Spleen (tissue), 13 donors: ENCODE results near the gene ZNF792. TPM values are rescaled to one million over a fixed set of nuclear protein-coding genes. Genes with fewer than 3 reads are reported as not detected.
A peak's percentile ranks its signal among the peaks of the same experiment; 100 is the strongest.

Experiments
- DNase-seq: peaks from one replicate; pipeline ENCODE4 v3.0.0-alpha.2; 2020
- H3K27ac ChIP-seq, 8 donors: fragments of 200-600 bp; sonication (generic) in 7 of 8; 1 replicate in 4 of 8; 2 replicates in 4 of 8; pipeline versions ENCODE4 v1.5.0 to v1.8.0; 2016 to 2021; ENCODE audit warnings: inconsistent platforms in 4 of 8, mild to moderate bottlenecking in 4 of 8, moderate library complexity in 1 of 8
- H3K27me3 ChIP-seq, 7 donors: fragments of 200-600 bp; sonication (generic) in 6 of 7; replicated peaks in 1 of 7; 1 replicate in 4 of 7; 2 replicates in 3 of 7; pipeline versions ENCODE4 v1.5.0 to v1.8.0; 2016 to 2021; ENCODE audit warnings: inconsistent platforms in 3 of 7, mild to moderate bottlenecking in 1 of 7
- H3K36me3 ChIP-seq, 6 donors: fragments of 200-600 bp; sonication (generic) in 5 of 6; 1 replicate in 4 of 6; 2 replicates in 2 of 6; pipeline versions ENCODE4 v1.5.0 to v1.8.0; 2016 to 2021; ENCODE audit warnings: inconsistent platforms in 2 of 6
- H3K4me1 ChIP-seq, 6 donors: fragments of 200-600 bp; sonication (generic) in 5 of 6; 1 replicate in 3 of 6; 2 replicates in 3 of 6; pipeline versions ENCODE4 v1.5.0 to v1.8.0; 2016 to 2021; ENCODE audit warnings: inconsistent platforms in 3 of 6
- H3K4me3 ChIP-seq, 8 donors: fragments of 200-600 bp; sonication (generic) in 7 of 8; 1 replicate in 4 of 8; 2 replicates in 4 of 8; pipeline versions ENCODE4 v1.5.0 to v1.8.0; 2016 to 2021; ENCODE audit warnings: inconsistent platforms in 4 of 8, mild to moderate bottlenecking in 4 of 8, moderate library complexity in 2 of 8
- H3K9me3 ChIP-seq, 8 donors: fragments of 200-600 bp; sonication (generic) in 7 of 8; 1 replicate in 4 of 8; 2 replicates in 4 of 8; pipeline versions ENCODE4 v1.5.0 to v1.8.0; 2016 to 2021; ENCODE audit warnings: inconsistent platforms in 4 of 8
- CTCF ChIP-seq, 11 experiments: fragments of 200-600 bp in 7 of 11; fragments of 450-650 bp in 4 of 11; sonication (generic) in 4 of 11; IDR thresholded peaks in 8 of 11; conservative IDR thresholded peaks in 3 of 11; 1 replicate in 7 of 11; 2 replicates in 4 of 11; pipeline versions ENCODE4 v1.4.0 to v1.8.0; 2016 to 2021; ENCODE audit warnings: antibody characterized with exemption in 11 of 11, inconsistent platforms in 4 of 11, mild to moderate bottlenecking in 1 of 11
- POLR2A ChIP-seq, 3 donors: fragments of 450-650 bp; IDR thresholded peaks; one replicate each; pipeline ENCODE4 v1.5.1; 2017; ENCODE audit warnings: antibody characterized with exemption in 3 of 3, mild to moderate bottlenecking in 1 of 3
- POLR2AphosphoS5 ChIP-seq, 3 donors: sonication (generic); formaldehyde crosslinking; IDR thresholded peaks; one replicate each; pipeline ENCODE4 v1.5.1; 2017; ENCODE audit warnings: antibody characterized with exemption in 3 of 3
- WGBS, 5 donors: extraction: QIAGEN DNeasy Blood & Tissue Kit in 3 of 5; methylation state at CpG; one replicate each; pipeline versions ENCODE4 v1.1.5 to v1.1.7; 2013 to 2018; 5-methylcytosine and 5-hydroxymethylcytosine counted together
- intact Hi-C: fragments of 100-400 bp; cut with DNase I; formaldehyde crosslinking; loops from one replicate; pipeline ENCODE4 v1.15.0; 2023; ENCODE audit warnings: low total_unique reads
- long read RNA-seq, 2 donors: transcript quantifications; one replicate each; lab custom pipeline, GENCODE V29; 2026
- polyA plus RNA-seq, 3 donors: library from polyadenylated mRNA; stranded (reverse); fragments of 200-250 nt; gene quantifications; one replicate each; pipeline ENCODE4 v1.2.1, GENCODE V29; 2013
- total RNA-seq, 7 donors: library from RNA; depleted of rRNA in 3 of 7; stranded (reverse); fragments of >200 nt in 3 of 7; fragmentation: NEBNext Ultra II Directional in 4 of 7; extraction: Animal tissue kit (Norgen Biotek cat#: 25700) in 4 of 7; gene quantifications; one replicate each; pipeline versions ENCODE4 v1.1.0 to v1.2.1, GENCODE V29; 2016 to 2021
- donor health status: healthy with polysubstance abuse.
- donor health status: DM: no; HTN: no; CAD: no; lungs with moderate emphysema.
- donor health status: DM: no; HTN: no; CAD: no.
- donor health status: Bipolar disorder and iron deficiency.
- donor health status: healthy.
- donor health status: DM: no; HTN: no; CAD: no.
- donor health status: DM: yes; HTN: yes; CAD: no.

The ZNF792 gene
- total RNA-seq = 10 to 100 TPM; 10.4 to 22.9 (median 16.6) TPM
- 1 to 10 TPM; 1.5 to 3.0 (median 1.6) TPM for polyA plus RNA-seq
- long read RNA-seq, donor 1, partial matches to known transcripts = 0 of 5 reads
- long read RNA-seq, donor 1, other reads (novel, unspliced or antisense) = 0 of 5 reads
- long read RNA-seq, donor 2, partial matches to known transcripts = 0 of 2 reads
- long read RNA-seq, donor 2, other reads (novel, unspliced or antisense) = 0 of 2 reads

- Histone ChIP-seq H3K4me1 (peaks cover 8 to 34% (median 23%) of the 10 kb centered on the region in 6 donors), H3K27me3 (no peaks in the 10 kb centered on the region), H3K9me3 (peaks cover 16 to 66% (median 51%) of the 10 kb centered on the region in 8 donors), H3K36me3 (peaks cover 14 to 33% (median 25%) of the 10 kb centered on the region in 6 donors), H3K4me3 (peak within 1 kb of the TSS; percentile 82 to 99 (median 94)), H3K27ac (peak within 1 kb of the TSS; percentile 64 to 89 (median 84))
- TF ChIP-seq POLR2A (IDR thresholded peaks at IDR 0.05) (no peak), POLR2AphosphoS5 (IDR thresholded peaks at IDR 0.05) (peak; percentile 81 to 87 (median 83)), CTCF (IDR thresholded peaks at IDR 0.05 in 8 of 11, conservative IDR thresholded peaks at IDR 0.05 in 3 of 11) (no peak)
- intact Hi-C loops = no loop called here
- peak; percentile 90 for DNase-seq
- 0 to 3% (median 0%) methylated on average over 8 to 78 of the region's 78 CpGs for WGBS, 5 donors
Measured at GRCh38 chr19:34963573-34964406, at the start of gene ZNF792. Gene ZNF792 (minus strand): TSS chr19:34964229. CDS start chr19:34963662, 567 bp downstream.

GRCh38 chr19:35013041-35013819 lies 49.2 kb upstream of the ZNF792 start:
- intact Hi-C loops = loop anchor here (2.0 kb wide), 1 partner anchor 40 kb away; no protein-coding TSS in a partner anchor
- H3K27ac ChIP-seq = peak overlapping the region; percentile 42 to 99 (median 76)
- no peaks in the 10 kb centered on the region for H3K9me3 ChIP-seq
- peak; percentile 94 for DNase-seq
- H3K4me3 ChIP-seq = peak overlapping the region in 1 of 8 donors; percentile 46
- H3K4me1 ChIP-seq = peaks cover 28 to 100% (median 78%) of the 10 kb centered on the region in 6 donors
- WGBS, 5 donors = 54 to 64% (median 57%) methylated on average over 32 of the region's 32 CpGs
- H3K36me3 ChIP-seq = peaks cover 3 to 94% (median 67%) of the 10 kb centered on the region in 6 donors
- H3K27me3 ChIP-seq = no peaks in the 10 kb centered on the region
- TF ChIP-seq CTCF (IDR thresholded peaks at IDR 0.05 in 8 of 11, conservative IDR thresholded peaks at IDR 0.05 in 3 of 11) = peak; percentile 97 to 99 (median 99)
- TF ChIP-seq POLR2AphosphoS5 (IDR thresholded peaks at IDR 0.05) = peak; percentile 71 to 86 (median 73)
- TF ChIP-seq POLR2A (IDR thresholded peaks at IDR 0.05) = no peak

- 75 to 85% (median 80%) methylated on average over 9 to 18 of the region's 18 CpGs for WGBS, 5 donors
- H3K27ac ChIP-seq = peak overlapping the region; percentile 44 to 99 (median 73)
- no peak for DNase-seq
Measured at GRCh38 chr19:35011737-35012682, 48.0 kb upstream of the ZNF792 start.

More at GRCh38 chr19:35011737-35012682, 48.0 kb upstream of the ZNF792 start:
- TF ChIP-seq POLR2A (IDR thresholded peaks at IDR 0.05) (no peak), POLR2AphosphoS5 (IDR thresholded peaks at IDR 0.05) (peak in 1 of 3 donors; percentile 60)
- Histone ChIP-seq H3K9me3 (no peaks in the 10 kb centered on the region), H3K4me3 (peak overlapping the region in 1 of 8 donors; percentile 47), H3K27me3 (no peaks in the 10 kb centered on the region), H3K36me3 (peaks cover 3 to 93% (median 56%) of the 10 kb centered on the region in 6 donors), H3K4me1 (peaks cover 28 to 100% (median 80%) of the 10 kb centered on the region in 6 donors)
- intact Hi-C loops = loop anchor here (2.0 kb wide), 1 partner anchor 39 kb away; no protein-coding TSS in a partner anchor
